Activated CD8-positive, alpha-beta memory T cell treated with anti-CD3 and anti-CD28 coated beads for 24 hours (primary cell): ENCODE results near the gene GSTM5.
"Not testable (repeated sequence)": the region's sequence is repeated elsewhere in the genome, so short reads cannot be mapped to it uniquely, and the experiment has no call there.

Experiments used
- DNase-seq: peaks from one replicate; pipeline ENCODE4 v3.0.0-alpha.2; 2020

Gene GSTM5

GRCh38 chr1:109711593-109712320 is at the start of gene GSTM5:
GSTM5 (plus strand) TSS chr1:109712251; CDS start chr1:109712313, 62 bp downstream.
- DNase-seq: peak; percentile 64

GRCh38 chr1:109664671-109665070 is 47.4 kb upstream of the GSTM5 start:
- DNase-seq: no peak

- peak; percentile 90 for DNase-seq
Observed at GRCh38 chr1:109667452-109668122, 44.5 kb upstream of the GSTM5 start, which contains the start of gene GSTM2. GSTM2 (plus strand) TSS chr1:109668057; CDS start chr1:109668116, 59 bp downstream.

- no peak for DNase-seq
Observed at GRCh38 chr1:109668123-109668775, 43.8 kb upstream of the GSTM5 start.

- DNase-seq: no peak
Observed at GRCh38 chr1:109669246-109669948, 42.7 kb upstream of the GSTM5 start.

- not testable (repeated sequence) for DNase-seq
Observed at GRCh38 chr1:109669949-109670302, 42.1 kb upstream of the GSTM5 start.

GRCh38 chr1:109671067-109671466 is 41.0 kb upstream of the GSTM5 start:
- no peak for DNase-seq

- not testable (repeated sequence) for DNase-seq
Observed at GRCh38 chr1:109673861-109674260, 38.2 kb upstream of the GSTM5 start.

- not testable (repeated sequence) for DNase-seq
Observed at GRCh38 chr1:109676683-109677381, 35.2 kb upstream of the GSTM5 start.

- no peak for DNase-seq
Observed at GRCh38 chr1:109677459-109677858, 34.6 kb upstream of the GSTM5 start.

GRCh38 chr1:109678637-109679036 is 33.4 kb upstream of the GSTM5 start:
- DNase-seq: not testable (repeated sequence)

- not testable (repeated sequence) for DNase-seq
Observed at GRCh38 chr1:109684777-109685176, 27.3 kb upstream of the GSTM5 start.

GRCh38 chr1:109685399-109685798 is 26.7 kb upstream of the GSTM5 start:
- DNase-seq: not testable (repeated sequence)

- not testable (repeated sequence) for DNase-seq
Observed at GRCh38 chr1:109685890-109686289, 26.2 kb upstream of the GSTM5 start.

GRCh38 chr1:109687109-109687508 is 24.9 kb upstream of the GSTM5 start:
- DNase-seq: not testable (repeated sequence)

GRCh38 chr1:109687641-109688499 is 24.2 kb upstream of the GSTM5 start, which contains the start of gene GSTM1:
GSTM1 (plus strand) TSS chr1:109687817; CDS start chr1:109687874, 57 bp downstream.
- peak; percentile 95 for DNase-seq

GRCh38 chr1:109689844-109690405 is 22.1 kb upstream of the GSTM5 start:
- DNase-seq: no peak

GRCh38 chr1:109691759-109692158 is 20.3 kb upstream of the GSTM5 start:
- no peak for DNase-seq

GRCh38 chr1:109694400-109694799 is 17.7 kb upstream of the GSTM5 start:
- DNase-seq: not testable (repeated sequence)

- DNase-seq: not testable (repeated sequence)
Observed at GRCh38 chr1:109695138-109695537, 16.9 kb upstream of the GSTM5 start.

- no peak for DNase-seq
Observed at GRCh38 chr1:109697066-109697465, 15.0 kb upstream of the GSTM5 start.
